NCI-H510A treated with DMSO at 0.1 percent for 48 hours (cell line): ENCODE results near the gene JPH2.

Experiments
- DNase-seq: peaks from one replicate; lab custom pipeline; 2025; lab: John Stamatoyannopoulos, UW

Gene JPH2

GRCh38 chr20:44187772-44188709 is 1.1 kb upstream of the JPH2 start:
- no peak for DNase-seq

GRCh38 chr20:44186674-44187053 is 324 bp downstream of the JPH2 start:
- no peak for DNase-seq

GRCh38 chr20:44186201-44186600 is 787 bp downstream of the JPH2 start:
- DNase-seq, result no peak

- no peak for DNase-seq
Observed at GRCh38 chr20:44185574-44185973, 1.4 kb downstream of the JPH2 start.

GRCh38 chr20:44183282-44183681 is 3.7 kb downstream of the JPH2 start:
- no peak for DNase-seq

GRCh38 chr20:44182863-44183262 is 4.1 kb downstream of the JPH2 start:
- DNase-seq, result no peak

- no peak for DNase-seq
Observed at GRCh38 chr20:44182135-44182765, 4.7 kb downstream of the JPH2 start.

- DNase-seq, result no peak
Observed at GRCh38 chr20:44181611-44182010, 5.4 kb downstream of the JPH2 start.

- no peak for DNase-seq
Observed at GRCh38 chr20:44180814-44181213, 6.2 kb downstream of the JPH2 start.

- no peak for DNase-seq
Observed at GRCh38 chr20:44176833-44177534, 10.0 kb downstream of the JPH2 start.

GRCh38 chr20:44174996-44175765 is 11.8 kb downstream of the JPH2 start:
- no peak for DNase-seq

GRCh38 chr20:44173846-44174245 is 13.1 kb downstream of the JPH2 start:
- no peak for DNase-seq

GRCh38 chr20:44173116-44173515 is 13.9 kb downstream of the JPH2 start:
- no peak for DNase-seq

- DNase-seq, result no peak
Observed at GRCh38 chr20:44172572-44172950, 14.4 kb downstream of the JPH2 start.

- no peak for DNase-seq
Observed at GRCh38 chr20:44171775-44172571, 15.0 kb downstream of the JPH2 start.

- DNase-seq, result no peak
Observed at GRCh38 chr20:44170816-44171410, 16.1 kb downstream of the JPH2 start.

- no peak for DNase-seq
Observed at GRCh38 chr20:44167736-44168135, 19.3 kb downstream of the JPH2 start.

- no peak for DNase-seq
Observed at GRCh38 chr20:44166477-44166876, 20.5 kb downstream of the JPH2 start.

GRCh38 chr20:44166008-44166407 is 21.0 kb downstream of the JPH2 start:
- no peak for DNase-seq

- DNase-seq, result no peak
Observed at GRCh38 chr20:44160133-44160532, 26.9 kb downstream of the JPH2 start.

- no peak for DNase-seq
Observed at GRCh38 chr20:44159711-44160110, 27.3 kb downstream of the JPH2 start.
